Measurements from ENCODE around the gene IPO13.

Gene IPO13

DNA sequence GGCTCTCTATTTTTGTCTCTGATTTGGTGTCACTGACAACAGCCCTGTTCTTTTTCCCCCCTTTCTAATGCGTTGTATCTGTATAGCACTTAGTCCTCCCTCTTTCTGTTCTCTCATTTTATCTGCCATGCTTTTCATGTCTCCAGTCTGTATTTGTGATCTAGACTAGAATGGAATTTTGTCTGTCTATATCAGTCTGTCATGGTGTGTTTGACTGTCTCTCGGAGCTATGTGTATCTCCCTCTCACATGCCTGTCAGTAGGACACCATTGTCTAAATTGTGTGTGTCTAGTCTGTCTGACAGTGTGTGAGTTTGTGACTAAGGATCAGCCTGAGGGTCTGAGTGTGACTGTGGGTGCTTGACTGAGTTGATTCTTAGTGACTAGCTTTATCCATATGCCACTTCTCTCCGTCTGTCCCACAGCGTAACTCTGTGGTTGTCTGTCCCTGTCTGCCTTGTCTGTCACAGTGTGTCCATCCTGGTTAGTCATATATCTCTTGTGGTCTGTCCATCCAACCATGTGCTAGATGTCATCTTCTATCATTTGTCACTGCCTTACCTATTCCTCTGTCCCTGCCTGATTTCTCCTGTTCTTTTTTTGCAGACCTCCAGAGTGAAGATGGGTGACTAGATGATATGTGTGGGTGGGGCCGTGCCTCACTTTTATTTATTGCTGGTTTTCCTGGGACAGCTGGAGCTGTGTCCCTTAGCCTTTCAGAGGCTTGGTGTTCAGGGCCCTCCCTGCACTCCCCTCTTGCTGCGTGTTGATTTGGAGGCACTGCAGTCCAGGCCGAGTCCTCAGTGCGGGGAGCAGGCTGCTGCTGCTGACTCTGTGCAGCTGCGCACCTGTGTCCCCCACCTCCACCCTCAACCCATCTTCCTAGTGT, 30.9 kb downstream of the IPO13 start:
- peak overlapping the region; percentile 89 to 100 (median 98) for H3K4me2 ChIP-seq
- H3K9ac ChIP-seq = peak overlapping the region; percentile 84 to 100 (median 99); a peak in 21 of 22 replicates
- peaks cover 29 to 54% (median 45%) of the 10 kb centered on the region in 11 experiments for H3K36me3 ChIP-seq
- peak overlapping the region; percentile 81 to 100 (median 96); a peak in 18 of 20 replicates for H3K4me3 ChIP-seq
- H4K20me1 ChIP-seq = peaks cover 34 to 66% (median 49%) of the 10 kb centered on the region in 11 experiments
- TF ChIP-seq Cebpa-rat (IDR thresholded peaks at IDR 0.05) = no peak; a peak in 1 of 22 replicates
- H3K27me3 ChIP-seq = no peaks in the 10 kb centered on the region
- peaks cover 55 to 73% (median 71%) of the 10 kb centered on the region in 10 experiments for H3K4me1 ChIP-seq
- H3K27ac ChIP-seq = no peak overlapping the region
- H3K9me3 ChIP-seq (replicated peaks in 1 of 11) = no peaks in the 10 kb centered on the region

DNA sequence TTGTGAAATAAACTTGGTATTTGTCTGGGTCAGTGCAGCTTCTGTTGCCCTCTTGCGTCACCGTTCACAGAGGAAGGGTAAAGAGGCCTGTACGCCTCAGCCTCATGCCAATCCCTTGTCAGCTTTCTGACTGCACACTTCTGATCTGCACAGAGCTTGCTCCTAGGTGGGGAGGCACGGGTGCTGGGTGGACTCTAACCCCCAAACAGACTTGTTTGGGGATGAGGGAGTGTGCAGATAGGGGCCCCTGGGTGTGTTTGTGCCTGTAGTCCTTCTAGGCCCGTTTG, 31.5 kb downstream of the IPO13 start:
- peaks cover 36 to 71% (median 55%) of the 10 kb centered on the region in 11 experiments for H4K20me1 ChIP-seq
- peak overlapping the region; percentile 89 to 100 (median 98) for H3K4me2 ChIP-seq
- peaks cover 55 to 78% (median 75%) of the 10 kb centered on the region in 10 experiments for H3K4me1 ChIP-seq
- peak overlapping the region; percentile 84 to 100 (median 99); a peak in 20 of 22 replicates for H3K9ac ChIP-seq
- H3K36me3 ChIP-seq = peaks cover 27 to 54% (median 44%) of the 10 kb centered on the region in 11 experiments
- TF ChIP-seq Cebpa-rat (IDR thresholded peaks at IDR 0.05) = 0 out of 22 replicates have a peak, but pooled peaks of 1 of the 11 experiments have one; percentile 43
- H3K4me3 ChIP-seq = peak overlapping the region; percentile 75 to 100 (median 96)
- peak overlapping the region in 8 of 11 experiments; percentile 84 to 94 (median 89); a peak in 14 of 22 replicates for H3K27ac ChIP-seq
- no peaks in the 10 kb centered on the region for H3K9me3 ChIP-seq (replicated peaks in 1 of 11)
- no peaks in the 10 kb centered on the region for H3K27me3 ChIP-seq

DNA sequence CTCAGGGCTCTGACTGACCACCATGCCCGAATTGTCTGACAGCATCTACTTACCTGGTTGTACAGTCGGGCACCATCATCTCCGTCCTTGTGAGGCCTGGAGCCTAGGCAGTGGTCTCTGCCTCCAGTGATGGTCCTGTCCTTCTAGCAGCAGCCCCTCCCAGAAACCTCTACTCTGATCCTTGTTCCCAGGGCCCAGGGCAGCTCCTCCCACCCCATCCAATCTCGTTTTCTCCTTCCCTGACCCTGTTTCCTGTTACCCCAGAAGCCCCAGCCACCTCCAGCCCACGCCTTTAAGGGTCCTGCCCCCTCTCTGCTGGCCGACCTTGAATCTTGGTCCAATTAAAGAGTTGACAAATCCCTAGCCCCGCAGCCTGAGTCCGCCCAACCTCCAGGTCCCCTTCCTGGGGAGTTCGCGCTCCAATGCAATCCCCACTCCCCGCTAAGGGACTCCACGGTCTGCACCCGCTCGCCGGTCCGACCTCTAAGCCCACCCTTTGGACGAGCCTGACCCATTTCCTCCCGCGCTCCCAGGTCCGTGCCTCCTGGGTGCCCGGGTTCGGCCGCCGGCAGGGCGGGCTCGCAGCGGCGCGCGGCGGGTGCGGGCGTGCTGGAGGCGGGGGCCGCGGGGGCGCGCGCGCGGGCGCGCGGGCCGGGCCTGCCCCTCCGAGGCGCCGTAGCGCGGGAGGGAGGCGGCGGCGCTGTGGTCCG, 32.0 kb downstream of the IPO13 start, which contains the start of gene B4GALT2:
B4GALT2 (plus strand) TSS at position 660 of the 710 bp plus-strand sequence. CDS start 1,951 bp downstream, outside the sequence.
- no peaks in the 10 kb centered on the region for H3K27me3 ChIP-seq
- no peak for TF ChIP-seq Cebpa-rat (IDR thresholded peaks at IDR 0.05)
- peaks cover 53 to 79% (median 74%) of the 10 kb centered on the region in 10 experiments for H3K4me1 ChIP-seq
- no peaks in the 10 kb centered on the region for H3K9me3 ChIP-seq (replicated peaks in 1 of 11)
- H3K4me3 ChIP-seq = peak within 1 kb of the TSS; percentile 75 to 100 (median 96)
- peak within 1 kb of the TSS; percentile 89 to 100 (median 98) for H3K4me2 ChIP-seq
- H3K36me3 ChIP-seq = peaks cover 27 to 55% (median 44%) of the 10 kb centered on the region in 11 experiments
- peak within 1 kb of the TSS; percentile 30 to 94 (median 87); a peak in 20 of 22 replicates for H3K27ac ChIP-seq
- H3K9ac ChIP-seq = peak within 1 kb of the TSS; percentile 84 to 100 (median 99)
- peaks cover 36 to 76% (median 60%) of the 10 kb centered on the region in 11 experiments for H4K20me1 ChIP-seq

DNA sequence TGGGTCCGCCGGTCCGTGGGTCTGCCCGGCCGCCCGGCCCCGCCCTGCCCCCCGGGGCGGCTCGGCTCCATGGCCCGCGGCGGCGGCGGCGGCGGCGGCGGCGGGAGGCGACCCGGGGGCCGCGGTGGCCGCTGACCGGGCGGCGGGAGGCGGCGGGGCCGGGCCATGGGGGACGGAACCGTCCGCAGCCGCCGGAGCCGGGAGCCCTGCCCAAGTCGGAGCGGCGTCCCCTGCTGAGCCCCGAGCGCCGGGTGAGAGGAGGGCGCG, 32.4 kb downstream of the IPO13 start:
- Histone ChIP-seq H3K4me2 (peak overlapping the region; percentile 89 to 100 (median 98)), H3K9ac (peak overlapping the region; percentile 84 to 100 (median 99))

DNA sequence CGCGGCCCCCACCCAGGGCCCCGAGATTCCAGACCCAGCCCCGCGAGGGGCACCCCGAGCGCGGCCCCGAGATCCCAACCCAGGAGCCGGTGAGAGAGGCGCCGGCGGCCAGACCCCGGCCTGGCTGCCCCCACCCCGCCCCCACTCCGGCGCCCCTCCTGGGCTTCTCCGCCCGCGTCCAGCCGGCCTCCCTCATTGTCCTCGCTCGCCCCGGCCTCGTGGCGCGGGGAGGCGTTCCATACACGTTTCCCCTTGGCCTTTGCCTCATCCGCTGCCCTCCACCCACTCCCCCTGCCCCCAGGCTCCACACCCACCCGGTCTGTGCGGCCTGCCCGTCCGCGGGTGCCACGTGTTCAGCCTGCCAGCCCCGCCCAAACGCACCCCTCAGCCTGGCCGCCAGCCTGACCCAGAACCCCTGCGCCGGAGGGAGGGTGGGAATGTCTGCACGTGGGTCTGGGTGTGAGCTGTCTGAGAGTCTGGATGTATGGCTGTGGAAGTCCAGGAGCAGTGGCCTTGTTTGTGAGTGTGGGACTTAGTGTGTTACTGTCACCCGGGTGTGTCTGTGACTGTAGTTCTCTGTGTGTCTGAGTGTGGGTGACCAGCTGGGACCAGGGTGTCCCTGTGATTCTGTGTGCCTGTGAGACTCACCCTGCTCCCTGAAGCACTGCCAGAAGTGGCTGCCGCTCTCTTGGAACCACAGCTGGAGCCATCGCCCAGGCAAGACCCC, 32.9 kb downstream of the IPO13 start:
- peaks cover 29 to 64% (median 54%) of the 10 kb centered on the region in 11 experiments for H3K36me3 ChIP-seq
- H3K4me1 ChIP-seq = peaks cover 47 to 74% (median 66%) of the 10 kb centered on the region in 10 experiments
- H3K27me3 ChIP-seq = no peaks in the 10 kb centered on the region
- peaks cover 36 to 86% (median 70%) of the 10 kb centered on the region in 11 experiments for H4K20me1 ChIP-seq
- peak overlapping the region; percentile 75 to 100 (median 96) for H3K4me3 ChIP-seq
- no peaks in the 10 kb centered on the region for H3K9me3 ChIP-seq (replicated peaks in 1 of 11)
- no peak for TF ChIP-seq Cebpa-rat (IDR thresholded peaks at IDR 0.05)
- peak overlapping the region; percentile 30 to 94 (median 87); a peak in 20 of 22 replicates for H3K27ac ChIP-seq
- peak overlapping the region; percentile 89 to 100 (median 98) for H3K4me2 ChIP-seq
- H3K9ac ChIP-seq = peak overlapping the region; percentile 84 to 100 (median 99)

More for the DNA sequence above, 32.4 kb downstream of the IPO13 start:
- Histone ChIP-seq H3K27me3 (no peaks in the 10 kb centered on the region), H3K36me3 (peaks cover 28 to 59% (median 49%) of the 10 kb centered on the region in 11 experiments), H3K4me1 (peaks cover 49 to 78% (median 69%) of the 10 kb centered on the region in 10 experiments), H3K4me3 (peak overlapping the region; percentile 75 to 100 (median 96)), H3K9me3 (replicated peaks in 1 of 11) (no peaks in the 10 kb centered on the region), H4K20me1 (peaks cover 36 to 81% (median 65%) of the 10 kb centered on the region in 11 experiments), H3K27ac (peak overlapping the region; percentile 30 to 94 (median 87); a peak in 20 of 22 replicates)
- TF ChIP-seq Cebpa-rat (IDR thresholded peaks at IDR 0.05) = no peak

DNA sequence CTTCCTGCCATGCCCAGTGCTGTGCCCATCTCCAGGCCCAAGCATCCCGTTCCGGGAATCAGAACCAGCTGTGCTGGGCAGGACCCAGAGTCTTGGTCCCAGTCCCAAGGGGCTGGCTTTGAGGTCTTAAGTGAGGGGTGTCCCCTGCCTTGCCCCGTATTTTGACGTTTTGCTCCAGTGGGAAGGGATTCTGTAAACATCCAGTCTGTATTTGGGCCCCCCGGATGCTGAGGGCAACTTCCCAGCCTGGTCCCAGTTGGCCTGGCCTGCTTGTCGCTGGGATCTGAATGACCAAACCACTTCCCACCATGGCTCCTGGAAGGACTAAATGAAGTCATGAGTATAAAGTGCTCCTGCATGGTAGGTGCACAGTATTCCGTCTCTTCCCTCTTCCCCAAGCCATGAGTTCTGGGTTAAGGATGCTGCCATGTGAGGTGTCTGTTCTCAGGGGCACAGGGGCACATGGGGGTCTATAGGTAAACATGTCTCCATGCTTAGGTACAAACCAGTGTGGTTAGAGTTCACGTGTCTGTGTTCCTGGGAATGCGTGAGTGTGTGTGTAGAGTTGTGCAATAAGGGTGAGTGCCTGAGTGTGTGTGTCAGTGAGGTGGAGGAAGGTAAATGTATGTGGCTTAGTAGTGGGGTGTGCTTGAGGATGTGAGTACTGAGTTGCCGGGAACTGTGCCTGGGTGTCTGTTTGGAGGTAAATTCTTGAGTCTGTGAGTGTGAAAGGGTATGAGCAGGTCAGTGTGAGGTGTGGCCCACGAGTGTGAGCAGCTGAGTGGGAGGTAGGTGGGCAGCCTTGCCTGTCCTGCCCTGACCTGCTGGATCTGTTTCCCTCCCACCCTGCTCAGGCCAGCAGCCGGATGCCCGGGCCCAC, 33.7 kb downstream of the IPO13 start:
- Histone ChIP-seq H3K9me3 (replicated peaks in 1 of 11) (no peaks in the 10 kb centered on the region), H4K20me1 (peaks cover 34 to 84% (median 64%) of the 10 kb centered on the region in 11 experiments), H3K4me3 (peak overlapping the region; percentile 75 to 100 (median 96)), H3K27ac (peak overlapping the region in 8 of 11 experiments; percentile 84 to 94 (median 89); a peak in 16 of 22 replicates), H3K36me3 (peaks cover 33 to 71% (median 60%) of the 10 kb centered on the region in 11 experiments), H3K9ac (peak overlapping the region; percentile 84 to 100 (median 99); a peak in 21 of 22 replicates), H3K4me2 (peak overlapping the region; percentile 89 to 100 (median 98)), H3K4me1 (peaks cover 47 to 74% (median 66%) of the 10 kb centered on the region in 10 experiments), H3K27me3 (no peaks in the 10 kb centered on the region)
- TF ChIP-seq Cebpa-rat (IDR thresholded peaks at IDR 0.05) = peak in 1 of 11 experiments; percentile 62; a peak in 2 of 22 replicates

DNA sequence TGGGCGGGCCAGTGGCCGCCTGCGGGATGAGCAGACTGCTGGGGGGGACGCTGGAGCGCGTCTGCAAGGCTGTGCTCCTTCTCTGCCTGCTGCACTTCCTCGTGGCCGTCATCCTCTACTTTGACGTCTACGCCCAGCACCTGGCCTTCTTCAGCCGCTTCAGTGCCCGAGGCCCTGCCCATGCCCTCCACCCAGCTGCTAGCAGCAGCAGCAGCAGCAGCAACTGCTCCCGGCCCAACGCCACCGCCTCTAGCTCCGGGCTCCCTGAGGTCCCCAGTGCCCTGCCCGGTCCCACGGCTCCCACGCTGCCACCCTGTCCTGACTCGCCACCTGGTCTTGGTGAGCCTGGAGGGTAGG, 34.4 kb downstream of the IPO13 start:
- H3K27ac ChIP-seq = peak overlapping the region in 2 of 11 experiments; percentile 28 to 87; a peak in 1 of 22 replicates
- no peak for TF ChIP-seq Cebpa-rat (IDR thresholded peaks at IDR 0.05)
- H3K4me1 ChIP-seq = peaks cover 45 to 68% (median 62%) of the 10 kb centered on the region in 10 experiments
- H3K9me3 ChIP-seq (replicated peaks in 1 of 11) = no peaks in the 10 kb centered on the region
- no peaks in the 10 kb centered on the region for H3K27me3 ChIP-seq
- peak overlapping the region in 9 of 11 experiments; percentile 5 to 100 (median 97); a peak in 12 of 22 replicates for H3K9ac ChIP-seq
- H4K20me1 ChIP-seq = peaks cover 28 to 80% (median 57%) of the 10 kb centered on the region in 11 experiments
- H3K4me3 ChIP-seq = peak overlapping the region in 7 of 10 experiments; percentile 75 to 100 (median 98); a peak in 10 of 20 replicates
- peaks cover 28 to 73% (median 64%) of the 10 kb centered on the region in 11 experiments for H3K36me3 ChIP-seq
- H3K4me2 ChIP-seq = peak overlapping the region; percentile 89 to 100 (median 98)

Data from BLaER1 treated with 17β-estradiol and CSF1 and Interleukin-3, amounts not matched to agents 10 nM and 100 nM (cell line).